DMS114 treated with DMSO at 0.1 percent for 48 hours (cell line): ENCODE results near the gene ERCC3.

ENCODE experiments used
- DNase-seq: peaks from one replicate; lab custom pipeline; 2025; ENCODE audit not compliant: unreplicated experiment; lab: John Stamatoyannopoulos, UW

ERCC3 gene

DNA sequence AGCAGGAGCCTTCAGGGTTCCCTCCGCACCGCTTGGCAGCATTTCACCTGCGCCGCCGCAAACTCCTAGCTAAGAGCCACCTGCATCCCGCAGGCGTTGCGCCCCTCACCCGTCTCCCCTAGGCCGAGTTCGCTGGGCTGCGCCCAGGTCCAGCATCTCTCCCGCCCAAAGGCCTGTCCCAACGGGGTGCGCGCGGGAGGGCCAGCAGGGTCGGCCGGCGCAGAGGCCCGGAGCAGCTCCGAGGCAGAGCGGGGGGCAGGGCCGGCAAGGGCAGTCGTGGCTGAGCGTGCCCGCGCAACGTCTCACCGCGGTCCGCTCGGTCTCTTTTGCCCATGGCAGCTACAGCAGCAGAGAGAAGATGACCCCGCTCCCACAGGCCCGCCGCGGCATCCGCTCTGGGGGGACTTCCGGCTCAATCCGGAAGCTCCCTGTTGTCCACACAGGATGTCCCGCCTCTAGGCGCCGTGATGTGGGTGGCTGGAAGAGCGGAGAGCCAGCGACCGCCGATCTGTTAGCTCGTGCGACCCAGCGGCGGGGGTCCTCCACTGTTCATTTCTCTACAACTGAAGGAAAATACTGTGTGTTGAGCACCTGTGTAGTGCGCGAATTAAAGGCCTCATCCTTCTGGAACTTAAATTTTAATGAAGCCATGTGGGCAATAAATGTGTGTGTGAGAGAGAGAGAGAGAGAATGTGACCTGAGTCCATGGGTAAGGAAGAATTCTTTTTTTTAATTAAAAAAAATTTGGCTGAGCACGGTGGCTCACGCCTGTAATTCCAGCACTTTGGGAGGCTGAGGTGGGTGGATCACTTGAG is at the start of gene ERCC3:
ERCC3 (minus strand) TSS at position 397 of the 815 bp plus-strand sequence; CDS start at position 334, 63 bp downstream.
- peak; percentile 54 for DNase-seq

DNA sequence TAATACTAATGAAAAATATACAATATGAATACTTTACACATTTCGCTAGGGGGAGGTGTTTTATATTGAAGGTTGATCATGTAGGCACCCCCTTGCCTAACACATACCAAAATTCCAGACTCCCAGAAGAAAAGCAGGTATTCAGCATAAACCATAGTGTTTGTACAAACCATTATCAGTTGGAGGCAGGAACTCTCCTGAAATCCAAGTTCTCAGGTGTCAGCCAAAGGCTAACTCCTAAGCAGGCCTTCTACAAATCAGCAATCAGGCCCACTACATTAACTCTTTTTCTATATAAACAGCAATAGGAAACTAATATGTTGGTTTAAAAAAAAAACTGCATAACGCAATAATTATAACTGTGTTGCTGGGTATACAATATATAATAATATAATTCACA is 49.3 kb upstream of the ERCC3 start:
- no peak for DNase-seq

DNA sequence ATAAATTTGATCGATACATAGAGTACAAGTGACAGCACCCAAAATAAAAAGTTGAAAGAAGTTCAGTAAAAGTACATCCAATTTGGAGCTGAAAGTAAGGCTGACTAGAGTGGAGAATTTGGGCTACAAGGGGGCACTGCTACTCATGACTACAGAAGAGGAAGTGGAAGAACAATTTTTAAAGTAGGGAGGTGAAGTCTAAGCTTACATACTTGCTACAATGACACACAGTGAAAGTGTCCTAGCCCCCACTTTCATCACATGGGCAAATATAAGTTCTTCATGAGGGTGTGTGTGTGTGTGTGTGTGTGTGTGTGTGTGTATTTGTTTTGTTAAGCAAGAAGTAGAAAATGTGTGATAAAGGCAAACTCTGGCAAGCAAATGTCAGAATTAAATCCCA is 48.2 kb upstream of the ERCC3 start:
- no peak for DNase-seq

DNA sequence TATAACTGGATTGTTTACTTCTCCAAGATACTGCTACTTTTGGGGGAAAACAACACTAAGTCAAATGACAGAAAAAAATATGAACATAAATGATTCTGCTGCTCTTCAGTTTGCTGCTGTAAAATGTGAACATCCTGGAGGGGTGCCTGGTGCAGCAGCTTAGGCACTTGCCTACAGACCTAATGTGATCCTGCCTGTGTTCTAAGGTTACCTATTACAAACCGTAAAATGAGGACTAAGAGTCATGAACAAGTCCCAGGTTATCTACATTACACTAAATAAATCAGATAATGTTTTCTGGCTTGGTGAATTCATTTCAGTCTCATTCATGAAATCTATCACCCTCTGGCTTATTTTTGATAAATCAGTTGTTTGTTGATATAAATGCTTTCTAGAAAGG is 38.4 kb upstream of the ERCC3 start:
- no peak for DNase-seq

DNA sequence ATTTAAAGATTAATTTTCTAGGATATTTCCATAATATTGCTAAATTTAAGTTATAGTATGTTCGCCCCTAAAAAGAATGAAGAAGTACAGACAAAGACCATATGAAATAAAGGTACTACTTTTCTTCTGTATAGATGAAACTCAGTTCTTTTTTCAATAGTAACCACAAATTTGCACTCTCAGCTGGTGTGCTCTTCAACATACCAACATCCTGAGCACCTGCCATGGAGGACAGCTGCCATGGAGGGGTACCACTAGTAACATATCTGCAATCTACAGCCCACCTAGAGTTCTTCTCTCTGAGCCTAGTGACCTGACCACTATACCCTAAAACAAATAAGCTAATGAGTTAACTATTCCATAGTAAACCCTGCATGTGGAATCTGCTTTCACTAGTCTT is 36.8 kb upstream of the ERCC3 start:
- no peak for DNase-seq

DNA sequence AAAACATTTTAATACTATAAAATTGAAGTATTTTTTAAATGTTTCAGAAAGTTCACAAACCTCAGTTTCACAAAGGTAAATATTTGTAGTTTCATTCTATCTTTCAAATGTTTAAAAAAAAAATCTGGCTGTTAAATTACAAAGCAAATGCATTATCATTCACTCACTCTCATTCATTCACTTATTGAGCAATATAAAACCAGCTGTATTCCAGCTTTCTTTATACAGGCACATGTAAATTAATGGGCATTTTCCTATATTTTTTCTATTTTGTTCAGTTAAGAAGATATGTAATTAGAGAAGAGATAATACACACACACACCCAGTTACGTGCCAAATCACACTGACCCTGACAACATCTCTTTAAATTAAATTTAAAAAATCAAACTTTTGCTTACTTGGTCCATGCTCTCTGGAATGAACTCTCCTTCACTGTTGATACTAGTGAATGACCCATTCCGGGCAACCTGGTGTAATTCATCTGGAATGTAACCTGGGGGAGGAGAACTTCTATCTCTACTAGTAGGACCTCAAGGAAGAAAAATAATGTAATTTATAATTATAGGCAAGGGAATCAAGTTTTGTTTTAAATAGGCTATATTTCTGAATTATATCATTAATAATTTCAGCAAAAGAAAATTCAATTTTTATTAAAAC is 32.5 kb upstream of the ERCC3 start:
- DNase-seq = no peak

DNA sequence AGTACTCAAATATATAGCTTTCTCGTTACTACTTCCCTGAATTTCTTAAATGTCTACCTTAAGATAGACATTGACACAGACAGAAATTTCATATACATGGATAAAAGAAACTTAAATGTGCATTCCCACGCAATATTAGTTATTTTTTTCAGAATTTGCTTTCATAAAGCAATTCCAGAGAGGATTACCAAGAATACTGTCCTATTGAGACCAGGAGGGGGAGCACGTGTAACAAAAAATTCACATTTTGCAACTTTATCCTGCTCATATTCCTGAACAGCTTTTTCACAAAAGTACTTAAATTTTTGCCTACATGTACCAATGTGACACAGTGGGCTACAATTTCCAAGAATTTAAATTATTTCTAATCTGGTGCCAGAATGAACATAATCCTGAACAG is 30.7 kb upstream of the ERCC3 start:
- DNase-seq = peak; percentile 16

DNA sequence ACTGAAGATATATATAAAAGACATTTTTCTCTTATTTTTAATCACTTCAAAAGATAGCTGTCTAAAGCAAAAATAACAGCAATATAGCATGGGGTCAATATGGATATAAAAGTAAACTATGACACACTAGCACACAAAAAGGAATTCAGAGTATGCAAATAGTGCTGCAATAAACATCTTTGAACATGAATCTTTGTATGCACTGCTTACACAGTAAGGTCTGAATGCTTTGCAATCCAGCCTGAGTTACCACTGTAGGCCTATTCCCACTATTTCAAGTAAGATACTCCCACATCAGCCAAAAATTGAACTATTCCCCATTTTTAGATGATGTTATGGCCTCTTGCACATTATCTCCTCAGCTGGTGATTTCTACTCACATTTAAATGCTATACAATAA is 27.4 kb upstream of the ERCC3 start:
- no peak for DNase-seq

DNA sequence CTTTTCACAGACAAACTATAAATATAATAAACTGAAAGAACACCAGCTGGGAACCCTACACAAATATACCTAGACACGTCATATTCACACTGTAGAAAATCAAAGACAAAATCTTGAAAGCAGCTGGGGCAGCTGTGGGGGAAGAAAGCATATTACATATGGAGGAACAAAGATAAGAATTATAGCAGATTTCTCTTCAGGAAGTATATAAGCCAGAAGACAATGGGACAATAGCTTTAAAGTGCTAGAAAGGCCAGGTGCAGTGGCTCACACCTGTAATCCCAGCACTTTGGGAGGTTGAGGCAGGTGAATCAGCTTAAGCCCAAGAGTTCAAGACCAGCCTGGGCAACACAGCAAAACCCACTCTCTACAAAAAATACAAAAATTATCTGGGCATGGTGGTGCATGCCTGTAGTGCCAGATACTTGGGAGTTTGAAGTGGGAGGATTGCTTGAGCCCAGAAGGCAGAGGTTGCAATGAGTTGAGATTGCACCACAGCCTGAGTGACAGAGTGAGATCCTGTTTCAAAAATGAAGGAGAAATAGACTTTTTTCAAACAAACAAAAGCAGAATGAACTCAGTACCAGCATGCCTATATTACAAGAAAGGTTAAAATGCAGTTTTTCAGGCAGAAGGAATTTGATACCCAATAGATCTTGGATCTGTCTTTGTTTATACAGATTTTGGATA is 26.8 kb upstream of the ERCC3 start:
- DNase-seq = no peak

DNA sequence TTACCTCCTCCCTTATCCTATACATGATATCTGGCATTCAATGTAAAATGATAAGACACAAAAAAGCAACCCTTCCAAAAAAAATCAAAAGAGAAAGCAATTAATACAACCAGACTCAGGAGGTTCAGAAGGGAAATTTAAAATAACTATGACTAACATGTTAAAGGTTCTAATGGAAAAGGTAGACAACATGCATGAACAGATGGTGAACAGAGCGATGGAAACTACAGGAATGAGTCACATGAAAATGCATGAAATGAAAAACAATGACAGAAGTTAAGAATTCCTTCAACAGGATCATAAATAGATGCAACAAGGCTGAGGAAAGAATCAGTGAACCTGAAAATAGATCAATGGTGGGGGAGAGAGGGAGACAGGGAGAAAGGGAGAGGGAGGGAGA is 26.1 kb upstream of the ERCC3 start:
- DNase-seq = no peak

DNA sequence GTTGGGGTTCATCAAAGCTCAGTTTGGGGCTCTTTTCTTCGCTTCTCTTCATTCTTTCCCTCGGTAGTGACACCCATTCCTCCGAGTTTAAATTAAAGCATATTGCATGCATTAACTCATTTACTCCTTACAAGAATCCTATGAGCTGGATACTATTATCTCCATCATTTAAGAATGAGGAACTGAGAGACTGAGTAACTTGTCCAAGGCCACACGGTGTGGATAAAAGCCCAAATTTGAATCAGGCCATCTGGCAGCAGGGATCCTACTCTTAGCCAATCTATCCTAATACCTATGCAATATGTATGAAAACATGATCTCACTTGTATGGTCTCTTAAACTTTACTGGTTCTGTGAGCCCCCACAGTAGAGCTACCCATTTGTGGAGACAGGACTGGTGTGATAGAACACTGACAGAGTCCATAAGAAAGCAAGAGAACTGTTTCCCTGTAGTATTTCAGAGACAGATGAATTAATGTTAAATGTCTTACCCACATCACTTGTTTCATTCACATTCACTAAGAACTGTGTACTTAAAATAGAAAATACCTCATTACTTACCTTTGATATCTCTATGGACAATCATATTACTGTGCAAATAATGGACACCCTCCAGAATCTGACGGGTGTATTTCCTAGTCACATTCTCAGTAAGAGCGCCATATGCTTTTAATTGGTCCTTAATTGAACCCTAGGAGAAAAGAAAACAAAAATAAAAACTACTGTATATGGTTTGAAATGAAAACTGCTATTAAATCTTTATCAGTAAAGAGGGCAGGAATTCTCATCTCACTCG is 20.4 kb upstream of the ERCC3 start:
- no peak for DNase-seq

DNA sequence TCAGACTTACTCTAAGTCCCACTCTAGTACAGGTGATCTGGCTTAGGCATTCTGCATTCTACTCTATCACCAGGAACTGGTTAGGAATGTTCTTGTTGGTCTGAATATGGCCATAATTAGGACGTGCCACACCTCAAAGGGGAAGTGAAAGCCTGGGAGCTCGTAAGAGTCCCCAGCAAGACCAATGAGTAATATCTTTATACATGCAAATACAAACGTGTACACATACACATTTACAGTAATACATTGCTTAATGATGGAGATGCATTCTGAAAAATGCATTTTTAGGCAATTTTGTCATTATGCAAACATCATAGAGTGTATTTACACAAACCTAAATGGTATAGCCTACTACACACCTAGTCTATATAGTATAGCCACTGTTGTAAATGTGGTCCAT is 19.5 kb upstream of the ERCC3 start:
- DNase-seq = no peak

DNA sequence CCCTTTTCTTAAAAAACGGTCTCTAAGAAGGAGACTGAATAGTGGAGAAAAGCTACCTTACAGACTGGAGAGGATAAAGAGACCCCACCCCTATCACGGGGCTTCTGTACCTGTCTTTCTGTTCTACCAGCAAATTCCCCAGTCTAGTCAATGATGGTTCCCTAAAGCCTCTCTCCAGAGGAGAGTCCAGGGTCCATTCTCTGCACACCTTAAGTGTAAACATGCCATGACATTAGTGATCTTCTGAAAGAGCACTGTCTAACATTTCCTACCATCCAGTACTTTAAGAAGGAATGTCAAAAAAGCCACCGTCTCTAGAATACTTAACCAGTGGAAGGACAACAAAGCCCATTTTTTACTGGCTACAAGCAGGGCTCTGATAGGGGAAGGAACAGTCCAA is 17.0 kb upstream of the ERCC3 start:
- DNase-seq = no peak

DNA sequence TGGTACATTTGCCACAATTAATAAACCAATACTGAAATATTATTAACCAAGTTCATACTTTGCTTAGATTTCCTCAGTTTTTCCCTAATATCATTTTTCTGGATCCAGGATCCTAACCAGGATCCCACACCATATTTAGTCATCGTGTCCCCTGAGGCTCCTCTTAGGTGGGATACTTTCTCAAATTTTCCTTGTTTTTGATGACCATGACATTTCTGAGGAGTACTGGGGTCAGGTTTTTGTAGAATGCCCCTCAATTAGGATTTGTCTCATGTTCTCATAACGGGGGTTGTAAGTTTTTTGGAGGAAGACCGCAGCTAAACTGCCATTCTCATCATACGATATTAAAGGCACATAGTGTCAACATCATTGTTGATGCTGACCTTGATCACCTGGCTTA is 15.5 kb upstream of the ERCC3 start:
- no peak for DNase-seq

DNA sequence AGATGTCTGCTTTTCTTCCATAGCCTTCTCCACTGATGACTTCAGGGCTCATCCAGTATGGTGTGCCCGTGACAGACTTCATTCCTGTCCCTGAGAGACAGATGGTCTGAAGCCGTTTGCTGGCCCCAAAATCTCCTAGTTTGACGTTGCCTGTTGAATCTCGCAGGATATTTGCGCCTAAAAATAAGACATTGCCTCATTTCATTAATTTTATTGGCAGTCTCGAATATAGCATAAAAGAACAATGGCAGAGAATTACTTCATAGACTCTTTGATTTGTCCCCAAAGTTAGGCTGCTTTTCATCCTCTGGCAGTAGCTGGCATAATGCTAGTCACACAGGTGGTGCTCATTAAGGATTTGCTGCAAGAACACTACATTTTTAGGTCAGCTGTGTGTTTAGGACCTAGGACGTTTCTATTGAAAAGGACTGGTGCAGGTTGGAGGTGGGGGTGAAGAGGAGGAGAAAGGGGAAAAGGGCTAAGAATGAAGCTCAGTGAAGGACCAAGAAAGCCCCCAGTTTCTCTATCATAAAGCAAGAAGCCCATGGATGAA is 14.7 kb upstream of the ERCC3 start:
- no peak for DNase-seq

DNA sequence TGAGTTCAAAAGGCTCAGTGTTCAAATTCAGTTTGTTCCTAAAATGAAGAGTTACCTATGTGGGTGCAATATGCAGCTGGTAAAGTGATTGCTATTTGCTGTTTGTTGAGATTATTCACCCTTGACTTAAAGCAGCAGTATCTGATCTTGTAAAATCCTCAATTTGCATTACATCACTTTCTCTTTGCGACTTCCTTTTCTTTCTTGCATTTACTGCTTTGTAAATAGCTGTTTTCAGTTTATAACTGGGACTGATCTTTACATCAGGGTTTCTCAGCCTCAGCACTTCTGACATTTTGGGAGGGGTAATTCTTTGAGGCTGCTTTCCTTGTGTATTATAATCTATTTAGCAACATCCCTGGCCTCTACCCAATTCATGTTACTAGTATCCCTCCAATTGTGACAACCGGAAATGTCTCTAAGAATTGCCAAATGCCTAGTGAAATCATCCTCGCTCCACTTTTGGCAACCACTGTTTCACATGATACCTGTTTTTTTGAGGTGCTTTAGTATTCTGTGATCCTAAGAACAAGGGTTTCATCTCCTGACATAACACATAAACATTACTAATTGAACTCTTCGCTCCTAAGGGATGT is 12.1 kb upstream of the ERCC3 start:
- no peak for DNase-seq

DNA sequence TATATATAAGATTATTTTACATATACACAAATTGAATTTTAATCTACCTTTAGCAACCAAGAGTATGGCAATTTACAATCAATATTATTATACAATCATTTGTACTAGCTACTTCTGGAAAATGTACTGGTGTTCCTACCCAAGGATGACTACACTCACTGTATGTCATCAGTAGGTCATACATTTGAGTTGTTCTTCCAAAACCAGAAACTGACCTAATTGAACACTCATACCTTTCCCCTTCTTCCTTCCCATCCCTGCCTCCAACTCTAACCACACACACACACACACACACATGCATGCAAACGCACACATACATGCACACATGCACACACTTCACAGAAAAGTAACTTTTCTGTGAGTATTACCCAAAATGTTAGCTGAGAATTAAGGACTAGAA is 8.2 kb upstream of the ERCC3 start:
- DNase-seq = no peak

DNA sequence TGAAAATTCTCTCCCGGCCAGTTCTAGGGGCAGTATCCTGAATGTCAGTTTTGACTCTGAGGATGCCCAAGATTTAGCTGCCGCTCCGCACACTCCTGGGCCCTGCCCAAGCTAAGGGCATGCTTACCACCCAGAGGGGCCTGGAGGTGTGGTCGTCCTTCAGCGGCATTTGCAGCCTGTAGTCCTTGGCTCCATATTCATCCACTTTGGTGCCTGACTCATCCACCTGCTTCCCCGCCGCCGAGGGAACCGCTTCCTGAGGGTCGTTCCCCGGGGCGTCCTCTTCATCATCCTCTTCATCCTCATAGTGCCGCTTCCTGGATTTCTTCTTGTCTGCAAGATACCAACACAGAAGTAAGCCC is 577 bp downstream of the ERCC3 start:
- no peak for DNase-seq

DNA sequence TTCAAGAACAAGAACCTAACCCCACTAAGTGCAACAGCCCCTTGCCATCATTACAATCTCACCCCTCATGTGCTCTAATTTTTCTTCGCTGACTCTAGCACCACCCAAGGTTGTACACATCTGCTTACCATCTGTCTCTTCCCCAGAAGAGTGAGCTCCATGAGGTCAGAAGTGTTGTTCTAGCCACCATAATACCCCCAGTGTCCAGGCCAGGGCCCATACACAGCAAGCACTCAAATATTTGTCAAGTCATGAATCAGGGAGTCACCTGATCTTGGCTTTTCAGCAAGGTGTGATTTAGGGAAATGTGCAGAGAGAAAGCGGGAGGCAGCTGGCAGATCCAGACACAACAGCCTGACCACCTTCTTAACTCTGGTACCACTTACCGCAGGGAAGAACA is 5.7 kb downstream of the ERCC3 start:
- no peak for DNase-seq

DNA sequence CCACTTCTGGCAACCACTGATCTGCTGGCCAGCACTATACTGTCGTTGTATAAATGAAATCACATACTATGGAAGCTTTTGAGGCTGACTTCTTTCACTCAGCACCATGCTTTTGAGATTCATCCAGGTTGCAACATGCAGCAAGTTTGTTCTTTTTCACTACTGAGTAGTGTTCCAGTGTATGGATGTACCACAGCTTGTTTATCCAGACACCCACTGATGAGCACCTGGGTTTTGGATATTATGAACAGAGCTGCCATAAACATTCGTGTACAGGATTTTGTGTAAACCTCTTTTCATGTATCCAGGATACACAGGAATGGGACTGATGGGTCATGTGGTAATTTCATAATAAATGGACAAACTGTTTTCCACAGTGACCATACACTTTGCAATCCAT is 10.7 kb downstream of the ERCC3 start:
- DNase-seq = no peak

DNA sequence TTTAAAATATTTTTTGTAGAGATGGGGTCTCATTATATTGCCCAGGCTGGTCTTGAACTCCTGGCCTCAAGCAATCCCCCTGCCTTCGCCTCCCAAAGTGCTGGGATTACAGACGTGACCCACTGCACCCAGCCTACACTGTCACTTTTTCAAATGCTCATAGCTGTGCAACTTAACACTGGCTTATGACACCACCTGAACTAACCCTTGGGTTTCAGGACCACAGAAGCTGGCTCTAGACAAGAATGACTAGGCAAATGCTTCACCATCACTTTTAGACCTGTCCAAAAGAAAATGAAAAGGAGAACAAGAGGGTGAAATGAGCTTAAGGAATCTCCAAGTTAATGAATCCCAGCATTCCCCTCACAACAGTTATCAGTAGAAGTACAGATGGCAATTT is 13.3 kb downstream of the ERCC3 start:
- no peak for DNase-seq
